ENCODE results near the gene ZMIZ1. TPM values are rescaled to one million over a fixed set of nuclear protein-coding genes. Genes with fewer than 3 reads are reported as not detected.
A peak's percentile ranks its signal among the peaks of the same experiment; 100 is the strongest.

Gene ZMIZ1
- total and polyA plus RNA-seq, 7 experiments from 2014 or later = 1.8 to 57.2 (median 14.2) TPM

- Histone ChIP-seq H3K36me3 (ENCODE audit: control insufficient read depth in 2 of 3, insufficient read depth in 3 of 3, low read length in 3 of 3) (no peaks in the 10 kb centered on the region), H3K4me3 (ENCODE audit: low read length) (no peak overlapping the region), H3K9me3 (ENCODE audit: control insufficient read depth in 2 of 3, low read length in 3 of 3) (no peaks in the 10 kb centered on the region), H3K27ac (ENCODE audit: low read depth, low read length) (no peak overlapping the region), H3K4me1 (ENCODE audit: control insufficient read depth in 2 of 2, insufficient read depth in 2 of 2, low read length in 2 of 2) (peaks cover 0 to 5% of the 10 kb centered on the region in 2 donors), H3K27me3 (ENCODE audit: control insufficient read depth in 2 of 2, insufficient read depth in 2 of 2, low read length in 2 of 2) (no peaks in the 10 kb centered on the region)
- no peak for DNase-seq
- H3K27ac Mint-ChIP-seq = no peak overlapping the region
- no peak overlapping the region for H3K4me3 Mint-ChIP-seq
- ChIA-PET CTCF (no interaction called here), POLR2A (interaction anchor here (0.5 to 0.6 kb wide), 2 partner anchors 10 to 23 kb away, joined by 3 to 4 read pairs; no protein-coding TSS in a partner anchor)
- H3K36me3 Mint-ChIP-seq = peaks cover 0 to 3% (median 0%) of the 10 kb centered on the region in 5 donors
- H3K27me3 Mint-ChIP-seq = peaks cover 0 to 4% (median 0%) of the 10 kb centered on the region in 5 donors
- H3K9me3 Mint-ChIP-seq = no peaks in the 10 kb centered on the region
- no peak for ATAC-seq
- intact Hi-C loops (cut with micrococcal nuclease) = no loop called here
- H3K4me1 Mint-ChIP-seq = peaks cover 12 to 48% (median 41%) of the 10 kb centered on the region in 7 donors
These were observed 9.7 kb downstream of the ZMIZ1 start for GRCh38 chr10:79078367-79079053.

- Mint-ChIP-seq H3K36me3 (peaks cover 0 to 3% (median 0%) of the 10 kb centered on the region in 5 donors), H3K9me3 (no peaks in the 10 kb centered on the region), H3K4me3 (no peak overlapping the region), H3K4me1 (peaks cover 15 to 51% (median 45%) of the 10 kb centered on the region in 7 donors), H3K27ac (no peak overlapping the region), H3K27me3 (peaks cover 0 to 2% (median 0%) of the 10 kb centered on the region in 5 donors)
- intact Hi-C loops (cut with micrococcal nuclease) = no loop called here
- H3K27me3 ChIP-seq (ENCODE audit: control insufficient read depth in 2 of 2, insufficient read depth in 2 of 2, low read length in 2 of 2) = no peaks in the 10 kb centered on the region
- DNase-seq (no peak), ATAC-seq (no peak)
- no peaks in the 10 kb centered on the region for H3K36me3 ChIP-seq (ENCODE audit: control insufficient read depth in 2 of 3, insufficient read depth in 3 of 3, low read length in 3 of 3)
- no peak overlapping the region for H3K4me3 ChIP-seq (ENCODE audit: low read length)
- ChIA-PET POLR2A (interaction anchor here (0.5 kb wide), 1 partner anchor 23 kb away, joined by 4 read pairs; no protein-coding TSS in a partner anchor), CTCF (no interaction called here)
- H3K9me3 ChIP-seq (ENCODE audit: control insufficient read depth in 2 of 3, low read length in 3 of 3) = no peaks in the 10 kb centered on the region
- H3K4me1 ChIP-seq (ENCODE audit: control insufficient read depth in 2 of 2, insufficient read depth in 2 of 2, low read length in 2 of 2) = peaks cover 0 to 10% of the 10 kb centered on the region in 2 donors
- no peak overlapping the region for H3K27ac ChIP-seq (ENCODE audit: low read depth, low read length)
These were observed 10.3 kb downstream of the ZMIZ1 start for GRCh38 chr10:79079054-79079397.

- Mint-ChIP-seq H3K27ac (peak overlapping the region in 1 of 9 donors; percentile 51), H3K27me3 (peaks cover 0 to 2% (median 0%) of the 10 kb centered on the region in 5 donors), H3K4me3 (peak overlapping the region in 1 of 10 donors; percentile 14), H3K9me3 (no peaks in the 10 kb centered on the region), H3K4me1 (peaks cover 21 to 53% (median 51%) of the 10 kb centered on the region in 7 donors), H3K36me3 (peaks cover 0 to 3% (median 0%) of the 10 kb centered on the region in 5 donors)
- H3K27me3 ChIP-seq (ENCODE audit: control insufficient read depth in 2 of 2, insufficient read depth in 2 of 2, low read length in 2 of 2) = no peaks in the 10 kb centered on the region
- no peak overlapping the region for H3K4me3 ChIP-seq (ENCODE audit: low read length)
- intact Hi-C loops (cut with micrococcal nuclease) = no loop called here
- DNase-seq (no peak), ATAC-seq (no peak)
- H3K4me1 ChIP-seq (ENCODE audit: control insufficient read depth in 2 of 2, insufficient read depth in 2 of 2, low read length in 2 of 2) = peaks cover 0 to 16% of the 10 kb centered on the region in 2 donors
- H3K27ac ChIP-seq (ENCODE audit: low read depth, low read length) = no peak overlapping the region
- ChIA-PET POLR2A (no interaction called here), CTCF (interaction anchor here (0.6 kb wide), 1 partner anchor 116 kb away, joined by 3 read pairs; no protein-coding TSS in a partner anchor)
- no peaks in the 10 kb centered on the region for H3K36me3 ChIP-seq (ENCODE audit: control insufficient read depth in 2 of 3, insufficient read depth in 3 of 3, low read length in 3 of 3)
- H3K9me3 ChIP-seq (ENCODE audit: control insufficient read depth in 2 of 3, low read length in 3 of 3) = no peaks in the 10 kb centered on the region
These were observed 11.0 kb downstream of the ZMIZ1 start for GRCh38 chr10:79079490-79080355.

- no peaks in the 10 kb centered on the region for H3K9me3 ChIP-seq (ENCODE audit: control insufficient read depth in 2 of 3, low read length in 3 of 3)
- CTCF ChIA-PET = interaction anchor here (0.5 kb wide), 1 partner anchor 803 kb away, joined by 3 read pairs; no protein-coding TSS in a partner anchor
- peaks cover 0 to 16% of the 10 kb centered on the region in 2 donors for H3K4me1 ChIP-seq (ENCODE audit: control insufficient read depth in 2 of 2, insufficient read depth in 2 of 2, low read length in 2 of 2)
- no peak overlapping the region for H3K4me3 ChIP-seq (ENCODE audit: low read length)
- H3K36me3 Mint-ChIP-seq = peaks cover 0 to 3% (median 0%) of the 10 kb centered on the region in 5 donors
- no peak overlapping the region for H3K4me3 Mint-ChIP-seq
- H3K27me3 Mint-ChIP-seq = peaks cover 0 to 2% (median 0%) of the 10 kb centered on the region in 5 donors
- H3K27ac ChIP-seq (ENCODE audit: low read depth, low read length) = no peak overlapping the region
- POLR2A ChIA-PET = no interaction called here
- H3K4me1 Mint-ChIP-seq = peaks cover 25 to 56% (median 47%) of the 10 kb centered on the region in 7 donors
- ATAC-seq = no peak
- no peaks in the 10 kb centered on the region for H3K9me3 Mint-ChIP-seq
- H3K27me3 ChIP-seq (ENCODE audit: control insufficient read depth in 2 of 2, insufficient read depth in 2 of 2, low read length in 2 of 2) = no peaks in the 10 kb centered on the region
- no peaks in the 10 kb centered on the region for H3K36me3 ChIP-seq (ENCODE audit: control insufficient read depth in 2 of 3, insufficient read depth in 3 of 3, low read length in 3 of 3)
- no peak overlapping the region for H3K27ac Mint-ChIP-seq
- intact Hi-C loops (cut with micrococcal nuclease) = no loop called here
- no peak for DNase-seq
These were observed 12.7 kb downstream of the ZMIZ1 start for GRCh38 chr10:79081353-79082034.

GRCh38 chr10:79082035-79082373, 13.2 kb downstream of the ZMIZ1 start:
- DNase-seq = no peak
- CTCF ChIA-PET = interaction anchor here (0.5 kb wide), 1 partner anchor 803 kb away, joined by 3 read pairs; no protein-coding TSS in a partner anchor
- no peaks in the 10 kb centered on the region for H3K9me3 ChIP-seq (ENCODE audit: control insufficient read depth in 2 of 3, low read length in 3 of 3)
- Mint-ChIP-seq H3K4me1 (peaks cover 26 to 59% (median 50%) of the 10 kb centered on the region in 7 donors), H3K27ac (no peak overlapping the region), H3K4me3 (no peak overlapping the region), H3K36me3 (peaks cover 0 to 3% (median 0%) of the 10 kb centered on the region in 5 donors), H3K27me3 (peaks cover 0 to 2% (median 0%) of the 10 kb centered on the region in 5 donors), H3K9me3 (no peaks in the 10 kb centered on the region)
- H3K4me3 ChIP-seq (ENCODE audit: low read length) = no peak overlapping the region
- POLR2A ChIA-PET = no interaction called here
- no peaks in the 10 kb centered on the region for H3K27me3 ChIP-seq (ENCODE audit: control insufficient read depth in 2 of 2, insufficient read depth in 2 of 2, low read length in 2 of 2)
- no peak overlapping the region for H3K27ac ChIP-seq (ENCODE audit: low read depth, low read length)
- H3K4me1 ChIP-seq (ENCODE audit: control insufficient read depth in 2 of 2, insufficient read depth in 2 of 2, low read length in 2 of 2) = peaks cover 0 to 16% of the 10 kb centered on the region in 2 donors
- intact Hi-C loops (cut with micrococcal nuclease) = no loop called here
- ATAC-seq = no peak
- H3K36me3 ChIP-seq (ENCODE audit: control insufficient read depth in 2 of 3, insufficient read depth in 3 of 3, low read length in 3 of 3) = no peaks in the 10 kb centered on the region
